DMS114 treated with DMSO at 0.1 percent for 48 hours (cell line): ENCODE data around the gene FABP6.
"Not testable (repeated sequence)": the region's sequence is repeated elsewhere in the genome, so short reads cannot be mapped to it uniquely, and the experiment has no call there.

Source experiments
- DNase-seq: peaks from one replicate; lab custom pipeline; 2025; ENCODE audit not compliant: unreplicated experiment; lab: John Stamatoyannopoulos, UW

The FABP6 gene

GRCh38 chr5:160219356-160219755, 9.9 kb upstream of the FABP6 start:
- DNase-seq = no peak

GRCh38 chr5:160221082-160221481, 8.2 kb upstream of the FABP6 start:
- no peak for DNase-seq

DNA sequence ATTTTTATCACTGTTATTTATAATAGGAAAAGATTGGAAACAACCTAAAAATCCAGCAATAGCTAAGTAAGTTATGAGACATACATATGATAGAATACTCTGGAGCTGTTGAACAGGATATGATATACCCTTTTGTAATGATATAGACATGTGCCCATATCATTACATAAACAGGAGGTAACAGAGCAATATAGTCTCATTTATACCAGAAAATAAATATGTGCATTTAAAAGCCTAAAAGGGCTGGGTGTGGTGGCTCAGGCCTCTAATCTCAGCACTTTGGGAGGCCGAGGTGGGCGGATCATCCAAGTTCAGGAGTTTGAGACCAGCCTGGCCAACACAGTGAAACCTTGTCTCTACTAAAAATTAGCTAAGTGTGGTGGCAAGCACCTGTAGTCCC, 2.3 kb upstream of the FABP6 start:
- DNase-seq = no peak

DNA sequence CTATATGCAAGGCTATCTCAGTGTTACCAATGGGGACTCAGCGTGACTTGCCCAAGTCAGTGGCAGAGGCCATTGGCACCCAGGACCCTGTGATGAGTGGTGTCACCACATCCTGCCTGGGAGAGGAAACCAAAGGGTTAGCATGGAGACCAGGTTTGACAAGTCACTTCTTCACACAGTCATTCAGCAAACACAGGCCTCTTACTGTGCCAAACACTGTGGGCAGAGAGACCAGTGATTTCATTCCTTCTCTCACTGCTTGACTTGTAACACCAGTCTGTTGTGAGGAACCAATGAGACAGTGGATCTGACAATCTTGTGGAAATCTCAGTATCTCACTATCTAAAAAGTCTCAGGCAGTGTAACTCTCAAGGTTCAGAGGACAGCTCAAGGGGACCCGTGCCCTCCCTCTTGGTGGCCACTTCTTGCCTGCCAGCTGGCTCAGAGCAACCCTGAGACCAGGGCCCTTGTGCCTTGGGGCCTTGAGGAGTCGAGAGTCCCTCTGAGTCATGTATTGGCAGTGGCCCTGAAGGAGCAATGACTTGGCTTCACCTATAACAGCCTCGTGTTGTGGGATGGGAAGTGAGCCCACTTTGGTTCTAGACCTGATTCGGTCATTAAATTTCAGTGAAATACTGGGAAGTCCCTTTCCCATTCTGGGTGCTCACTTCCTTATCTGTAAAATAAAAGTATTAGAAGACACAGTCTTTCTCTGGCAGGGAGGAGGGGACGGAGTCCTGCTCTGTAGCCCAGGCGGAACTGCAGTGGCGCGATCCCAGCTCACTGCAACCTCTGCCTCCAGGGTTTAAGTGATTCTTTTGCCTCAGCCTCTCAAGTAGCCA, 1.6 kb downstream of the FABP6 start:
- DNase-seq = no peak

DNA sequence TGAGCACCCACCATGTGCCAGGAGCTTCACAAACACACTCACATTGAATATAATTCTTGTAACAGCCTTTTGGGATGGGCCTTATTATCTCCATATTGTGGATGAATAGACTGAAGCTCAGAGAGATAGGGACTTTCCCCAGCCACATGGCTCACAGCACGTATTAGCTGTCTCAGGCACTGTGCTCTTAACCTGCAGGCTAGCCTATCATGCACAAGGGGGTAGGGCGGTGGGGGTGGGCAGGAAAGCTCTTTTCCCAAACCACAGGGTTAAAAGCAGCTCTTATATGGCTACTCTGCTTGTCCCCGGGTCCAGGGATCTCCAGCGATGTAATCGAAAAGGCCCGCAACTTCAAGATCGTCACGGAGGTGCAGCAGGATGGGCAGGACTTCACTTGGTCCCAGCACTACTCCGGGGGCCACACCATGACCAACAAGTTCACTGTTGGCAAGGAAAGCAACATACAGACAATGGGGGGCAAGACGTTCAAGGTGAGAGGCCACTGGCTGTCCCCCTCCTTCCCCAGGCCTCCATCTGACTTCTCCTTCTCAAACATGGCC, 2.6 kb downstream of the FABP6 start:
- DNase-seq = no peak

- DNase-seq = no peak
Measured at GRCh38 chr5:160233215-160233614, 3.9 kb downstream of the FABP6 start.

DNA sequence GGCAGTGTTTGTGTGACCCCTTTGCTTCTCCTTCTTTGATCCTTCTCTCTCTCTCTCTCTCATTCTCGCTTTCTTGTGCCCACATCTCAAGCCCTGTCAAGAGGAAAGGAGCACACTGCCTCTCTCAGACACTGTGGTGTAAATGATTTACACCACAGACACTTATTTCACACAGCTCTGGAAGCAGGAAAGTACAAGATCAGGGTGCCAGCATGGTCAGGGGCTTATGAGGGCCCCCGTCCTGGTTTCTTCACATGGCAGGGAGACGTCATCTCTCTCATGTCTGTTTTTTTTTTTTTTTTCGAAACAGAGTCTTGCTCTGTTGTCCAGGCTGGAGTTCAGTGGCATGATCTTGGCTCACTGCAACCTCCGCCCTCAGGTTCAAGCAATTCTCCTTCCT, 6.4 kb downstream of the FABP6 start:
- no peak for DNase-seq

- no peak for DNase-seq
Measured at GRCh38 chr5:160237571-160238093, 8.3 kb downstream of the FABP6 start.

DNA sequence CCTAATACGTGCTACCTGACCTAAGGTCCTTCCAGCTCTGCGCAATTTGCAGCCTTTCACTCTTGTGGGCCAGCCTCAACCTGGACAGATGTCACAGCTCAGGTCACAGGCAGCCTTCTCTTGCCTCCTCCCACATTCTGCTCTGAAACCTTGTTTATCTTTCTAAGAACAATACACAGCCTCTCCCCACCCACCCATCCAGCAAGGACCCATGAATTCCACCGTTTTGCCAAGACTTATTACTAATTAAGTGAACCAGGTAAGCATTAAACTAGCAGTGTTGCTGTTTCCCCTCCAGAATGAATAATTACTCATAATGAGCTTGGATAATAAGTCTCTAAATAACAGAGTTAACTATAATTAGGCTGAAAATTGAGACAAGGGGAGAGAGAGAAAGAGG, 11.0 kb downstream of the FABP6 start:
- DNase-seq = no peak

- no peak for DNase-seq
Measured at GRCh38 chr5:160242145-160242544, 12.8 kb downstream of the FABP6 start.

DNA sequence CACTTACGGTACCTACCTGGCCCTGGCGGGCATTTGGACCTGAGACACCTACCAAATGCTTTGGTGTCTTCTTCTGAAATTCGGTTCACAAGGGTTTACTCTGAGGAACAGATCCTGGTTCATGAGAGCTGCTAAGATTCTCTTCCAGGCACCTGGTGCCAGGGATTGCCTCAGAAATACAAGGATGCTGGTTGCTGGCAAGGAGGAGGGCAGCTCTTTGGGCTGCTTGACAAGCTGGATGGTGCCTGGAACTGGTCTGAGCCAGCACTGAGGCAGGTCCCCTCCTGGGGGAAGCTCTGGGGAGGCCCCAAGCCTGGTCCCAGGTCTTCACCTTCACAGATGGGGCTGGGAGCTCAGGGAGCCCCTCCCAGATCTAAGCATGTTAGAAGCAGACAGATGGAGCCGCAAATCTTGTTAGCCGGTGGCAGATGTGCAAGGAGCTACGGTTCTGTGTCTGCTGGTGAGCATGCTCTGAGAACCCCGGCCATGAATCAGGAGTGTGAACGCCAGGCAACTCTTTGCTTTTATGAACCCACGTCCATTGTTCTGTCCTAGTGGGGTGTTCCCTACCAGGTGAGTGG, 16.3 kb downstream of the FABP6 start:
- DNase-seq = no peak

GRCh38 chr5:160249570-160249969, 20.3 kb downstream of the FABP6 start:
- not testable (repeated sequence) for DNase-seq

DNA sequence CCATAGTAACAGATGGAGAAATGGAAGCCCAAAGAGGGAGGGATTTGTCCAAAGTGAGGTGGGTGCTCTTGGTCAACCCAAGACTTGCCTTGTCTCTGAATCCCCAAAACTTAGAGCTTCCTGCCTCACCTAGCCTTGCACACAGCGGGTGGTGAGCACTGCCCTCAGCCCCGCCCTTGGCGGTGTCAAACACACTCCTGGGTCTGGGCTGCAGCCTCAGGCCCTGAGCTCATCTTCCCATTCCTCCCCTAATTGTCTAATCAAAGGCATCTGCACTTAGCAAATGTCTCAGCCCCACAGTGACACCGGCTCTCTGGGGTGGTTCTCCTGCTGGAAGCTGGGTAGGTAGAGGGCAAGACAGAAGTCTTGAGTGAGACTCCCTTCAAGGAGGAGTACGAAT, 20.9 kb downstream of the FABP6 start:
- no peak for DNase-seq

DNA sequence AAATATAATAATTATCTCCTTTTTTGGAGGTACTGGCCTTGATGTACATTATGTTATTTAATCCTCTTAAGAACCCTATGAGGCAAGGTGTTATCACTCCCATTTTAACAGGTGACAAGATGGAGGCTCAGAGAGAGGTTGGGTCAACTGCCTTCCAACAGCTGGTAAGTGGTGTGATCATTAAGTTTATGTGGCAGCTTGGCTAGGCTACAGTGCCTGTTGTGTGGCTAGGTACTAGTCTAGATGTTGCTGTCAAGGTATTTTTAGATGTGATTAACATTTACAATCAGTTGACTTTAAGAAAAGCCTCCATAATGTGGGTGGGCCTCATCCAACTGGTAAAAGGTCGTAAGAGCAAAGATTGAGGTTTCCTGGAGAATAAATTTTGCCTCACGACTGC, 21.5 kb downstream of the FABP6 start:
- DNase-seq = no peak

- no peak for DNase-seq
Measured at GRCh38 chr5:160251406-160252155, 22.3 kb downstream of the FABP6 start.

- no peak for DNase-seq
Measured at GRCh38 chr5:160252916-160253315, 23.6 kb downstream of the FABP6 start.

DNA sequence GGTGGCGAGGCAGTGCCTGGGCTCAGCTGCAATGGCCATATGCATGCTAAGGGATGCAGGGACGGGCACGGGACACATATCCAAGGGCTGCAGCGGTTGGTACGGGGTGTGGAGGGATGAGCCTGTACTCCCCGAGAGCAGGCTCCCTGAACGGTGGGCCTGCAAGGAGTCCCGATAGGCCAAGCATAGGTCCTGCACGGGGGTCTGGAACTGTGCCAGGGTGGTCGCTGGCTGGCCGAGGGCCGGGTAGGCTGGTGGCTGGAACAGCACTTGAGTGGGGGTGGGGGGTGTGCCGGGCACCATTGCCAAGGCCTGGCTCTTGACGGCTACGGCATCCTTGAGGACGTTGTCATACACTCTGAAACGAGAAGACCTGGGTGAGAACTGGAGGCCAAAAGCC, 24.1 kb downstream of the FABP6 start:
- DNase-seq = no peak

GRCh38 chr5:160254706-160255105, 25.4 kb downstream of the FABP6 start:
- DNase-seq = no peak

- DNase-seq = no peak
Measured at GRCh38 chr5:160259341-160259740, 30.0 kb downstream of the FABP6 start.

- no peak for DNase-seq
Measured at GRCh38 chr5:160260006-160260775, 30.9 kb downstream of the FABP6 start.
